GM12878 (cell line): ENCODE measurements around the gene DNAJB2.

Experiments
- FOS ChIP-seq: IDR thresholded peaks from 3 replicates; pipeline ENCODE4 v1.6.1; 2011; ENCODE audit warnings: borderline replicate concordance; ENCODE audit not compliant: insufficient read length; ENCODE audit errors: extremely low read depth
- TF ChIP-seq, protein P1 (sequence below), 3 experiments: IDR thresholded peaks in 2 of 3; conservative IDR thresholded peaks in 1 of 3; 2 replicates each; pipeline ENCODE4 v1.5.1; 2011; ENCODE audit warnings: low read depth in 3 of 3, low read length in 3 of 3, mild to moderate bottlenecking in 3 of 3, control low read depth in 2 of 3, moderate library complexity in 2 of 3, inconsistent platforms in 1 of 3, mixed read lengths in 1 of 3; ENCODE audit not compliant: control insufficient read depth in 2 of 3, insufficient read depth in 1 of 3; ENCODE audit errors: extremely low read depth in 1 of 3

DNA sequence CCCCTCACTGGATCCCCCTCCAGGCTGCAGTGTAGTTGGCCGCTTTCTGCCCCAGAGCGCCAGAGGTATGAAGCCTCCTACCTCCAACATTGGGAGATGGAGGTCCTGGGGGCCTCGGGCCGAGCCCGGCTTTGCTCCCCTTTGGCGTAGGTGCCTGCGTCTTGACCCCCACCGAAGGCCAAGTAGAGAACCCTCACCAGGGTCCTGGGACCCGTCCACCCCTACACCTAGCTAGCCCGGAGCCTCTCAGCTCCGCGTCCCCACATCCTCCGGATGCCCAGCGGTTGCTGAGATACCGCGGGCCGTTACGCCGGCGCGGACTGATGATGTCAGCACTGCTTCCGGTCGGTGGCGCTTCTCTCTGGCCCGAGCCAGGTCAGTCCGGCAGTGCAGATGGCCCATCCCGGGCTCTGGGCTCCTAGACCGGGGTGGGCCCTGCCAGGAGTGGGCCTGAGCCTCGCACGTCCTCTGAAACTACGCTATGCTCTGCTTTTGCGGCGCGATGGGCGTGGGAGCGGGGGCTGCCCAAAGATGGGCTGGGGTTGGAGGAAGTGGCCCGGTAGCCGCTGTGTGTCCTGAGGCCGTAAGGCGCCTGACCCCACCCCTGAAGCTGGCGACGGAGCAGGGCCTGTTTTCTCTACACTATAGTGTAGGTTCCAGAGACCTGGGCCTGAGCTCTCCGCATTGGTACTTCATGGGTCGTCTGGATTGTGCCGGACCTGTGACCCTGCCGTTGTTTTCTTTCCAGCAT is 33.8 kb upstream of the DNAJB2 start, which contains the start of the genes GLB1L and STK16:
- TF ChIP-seq, protein P1, sequence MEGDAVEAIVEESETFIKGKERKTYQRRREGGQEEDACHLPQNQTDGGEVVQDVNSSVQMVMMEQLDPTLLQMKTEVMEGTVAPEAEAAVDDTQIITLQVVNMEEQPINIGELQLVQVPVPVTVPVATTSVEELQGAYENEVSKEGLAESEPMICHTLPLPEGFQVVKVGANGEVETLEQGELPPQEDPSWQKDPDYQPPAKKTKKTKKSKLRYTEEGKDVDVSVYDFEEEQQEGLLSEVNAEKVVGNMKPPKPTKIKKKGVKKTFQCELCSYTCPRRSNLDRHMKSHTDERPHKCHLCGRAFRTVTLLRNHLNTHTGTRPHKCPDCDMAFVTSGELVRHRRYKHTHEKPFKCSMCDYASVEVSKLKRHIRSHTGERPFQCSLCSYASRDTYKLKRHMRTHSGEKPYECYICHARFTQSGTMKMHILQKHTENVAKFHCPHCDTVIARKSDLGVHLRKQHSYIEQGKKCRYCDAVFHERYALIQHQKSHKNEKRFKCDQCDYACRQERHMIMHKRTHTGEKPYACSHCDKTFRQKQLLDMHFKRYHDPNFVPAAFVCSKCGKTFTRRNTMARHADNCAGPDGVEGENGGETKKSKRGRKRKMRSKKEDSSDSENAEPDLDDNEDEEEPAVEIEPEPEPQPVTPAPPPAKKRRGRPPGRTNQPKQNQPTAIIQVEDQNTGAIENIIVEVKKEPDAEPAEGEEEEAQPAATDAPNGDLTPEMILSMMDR (IDR thresholded peaks at IDR 0.05 in 2 of 3, conservative IDR thresholded peaks at IDR 0.05 in 1 of 3; ENCODE audit: control insufficient read depth in 2 of 3, extremely low read depth in 1 of 3, insufficient read depth in 1 of 3, low read depth in 3 of 3, low read length in 3 of 3), result no peak
- no peak for TF ChIP-seq FOS
